HuH-7.5 (cell line): Measurements from ENCODE around the gene ZNF438.
"Not testable (repeated sequence)": the region's sequence is repeated elsewhere in the genome, so short reads cannot be mapped to it uniquely, and the experiment has no call there.

Experiments used
- DNase-seq: peaks from one replicate; pipeline ENCODE4 v3.0.0; 2011; ENCODE audit warnings: low spot score

Gene ZNF438

DNA sequence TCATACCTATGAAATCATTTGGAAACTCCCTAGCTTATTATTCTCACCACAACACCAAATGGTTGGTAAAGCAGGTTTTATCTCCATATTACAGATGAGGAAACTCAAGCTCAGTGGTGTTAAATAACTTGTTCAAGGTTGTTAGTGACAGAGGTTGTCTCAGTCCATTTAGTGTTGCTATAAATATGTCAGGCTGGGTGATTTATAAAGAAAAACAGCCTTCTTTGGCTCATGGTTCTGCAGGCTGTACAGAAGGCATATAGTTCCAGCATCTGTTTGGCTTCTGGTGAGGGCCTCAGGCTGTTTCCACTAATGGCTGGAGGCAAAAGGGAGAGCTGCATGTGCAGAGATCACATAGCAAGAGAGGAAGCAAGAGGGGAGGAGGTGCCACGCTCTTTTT is 96.6 kb downstream of the ZNF438 start:
- DNase-seq = no peak

DNA sequence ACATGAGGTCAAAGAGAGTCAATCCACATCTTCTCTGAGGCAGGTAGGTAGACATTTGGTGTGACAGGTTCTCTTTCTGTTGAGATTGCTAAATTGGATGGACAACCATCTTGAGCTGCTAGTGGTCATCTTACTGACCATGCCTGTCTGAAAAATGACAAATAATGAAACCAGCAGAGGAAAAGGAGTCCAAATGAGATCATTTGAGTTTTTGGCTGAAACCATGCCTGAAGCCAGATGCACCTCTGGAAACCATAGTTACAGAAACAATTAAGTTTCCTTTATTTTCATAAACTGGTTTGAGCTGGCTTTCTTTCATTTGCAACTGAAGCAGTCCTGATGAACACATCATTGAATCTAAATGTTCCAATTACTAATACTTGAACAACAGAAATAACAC is 100.6 kb downstream of the ZNF438 start:
- DNase-seq = no peak

GRCh38 chr10:30929901-30930520 is 101.7 kb downstream of the ZNF438 start:
- no peak for DNase-seq

DNA sequence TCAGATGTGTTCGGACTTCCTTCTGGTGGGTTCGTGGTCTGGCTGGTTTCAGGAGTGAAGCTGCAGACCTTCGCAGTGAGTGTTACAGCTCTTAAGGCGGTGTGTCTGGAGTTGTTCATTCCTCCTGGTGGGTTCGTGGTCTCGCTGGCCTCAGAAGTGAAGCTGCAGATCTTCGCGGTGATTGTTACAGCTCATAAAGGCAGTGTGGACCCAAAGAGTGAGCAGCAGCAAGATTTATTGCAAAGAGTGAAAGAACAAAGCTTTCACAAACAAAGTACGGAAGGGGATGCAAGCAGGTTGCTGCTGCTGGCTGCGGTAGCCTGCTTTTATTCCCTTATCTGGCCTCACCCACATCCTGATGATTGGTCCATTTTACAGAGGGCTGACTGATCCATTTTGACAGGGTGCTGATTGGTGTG is 102.3 kb downstream of the ZNF438 start:
- DNase-seq = not testable (repeated sequence)

GRCh38 chr10:30928742-30929141 is 102.9 kb downstream of the ZNF438 start:
- no peak for DNase-seq

DNA sequence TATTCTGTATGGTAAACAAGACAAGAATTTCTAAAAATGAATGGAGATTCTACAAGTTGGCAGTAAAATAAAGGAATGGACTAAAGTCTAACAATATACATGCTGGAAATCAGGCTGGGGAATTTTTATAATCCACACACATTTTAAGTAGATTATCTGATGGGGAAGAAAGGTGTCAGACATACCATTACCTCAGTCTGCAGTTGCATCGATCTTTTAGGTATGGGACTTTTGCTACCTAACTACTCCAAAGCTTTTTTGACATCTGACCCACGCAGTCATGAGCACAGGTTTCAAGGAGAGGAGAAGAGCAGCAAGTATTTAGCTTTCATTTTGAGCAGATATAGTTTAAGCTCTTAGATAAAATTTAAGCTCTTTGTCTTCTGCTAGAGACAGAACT is 113.0 kb downstream of the ZNF438 start:
- no peak for DNase-seq

GRCh38 chr10:30917789-30918188 is 113.9 kb downstream of the ZNF438 start:
- no peak for DNase-seq

DNA sequence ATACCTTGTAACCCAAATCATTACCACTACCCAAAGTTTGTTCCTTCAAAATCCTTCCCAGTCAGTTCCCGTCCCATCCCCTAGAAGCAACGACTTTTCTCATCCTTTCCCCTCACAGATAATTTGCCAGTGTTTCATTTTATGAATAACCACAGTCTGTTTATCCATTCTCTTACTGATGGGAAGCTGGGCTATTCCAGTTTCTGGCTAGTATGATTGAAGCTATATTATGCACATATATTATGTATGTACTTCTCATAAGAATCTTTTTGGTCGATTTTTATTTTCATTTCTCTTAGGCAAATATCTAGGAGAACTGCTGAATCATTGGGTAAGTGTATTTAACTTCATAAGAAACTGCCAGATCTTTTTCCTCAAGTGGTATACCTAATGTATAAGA is 114.6 kb downstream of the ZNF438 start:
- no peak for DNase-seq

GRCh38 chr10:30915146-30915545 is 116.5 kb downstream of the ZNF438 start:
- no peak for DNase-seq

- no peak for DNase-seq
Measured at GRCh38 chr10:30911303-30911863, 120.3 kb downstream of the ZNF438 start.

- no peak for DNase-seq
Measured at GRCh38 chr10:30903397-30904138, 128.1 kb downstream of the ZNF438 start.

- no peak for DNase-seq
Measured at GRCh38 chr10:30902621-30903396, 128.9 kb downstream of the ZNF438 start.

- not testable (repeated sequence) for DNase-seq
Measured at GRCh38 chr10:30901487-30901886, 130.2 kb downstream of the ZNF438 start.

DNA sequence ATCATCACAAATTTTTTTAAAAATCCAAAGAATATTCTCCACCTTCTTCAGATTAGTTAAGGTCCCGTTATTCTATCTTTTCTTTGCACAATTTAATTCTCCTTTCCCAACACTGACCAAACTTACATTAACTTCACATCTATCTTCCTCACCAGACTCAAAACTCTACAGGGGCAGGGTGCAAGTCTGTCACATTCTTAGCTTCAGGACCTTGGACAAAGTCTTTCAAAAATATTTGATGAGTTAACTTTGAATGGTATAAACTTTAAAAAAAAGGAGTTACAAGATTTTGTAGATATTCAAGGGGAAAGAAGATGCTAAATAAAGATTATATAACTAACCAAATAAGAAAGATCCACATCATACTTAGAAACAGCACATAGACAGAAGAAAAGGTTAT is 132.7 kb downstream of the ZNF438 start:
- DNase-seq = no peak

GRCh38 chr10:30897547-30897946 is 134.1 kb downstream of the ZNF438 start:
- no peak for DNase-seq

DNA sequence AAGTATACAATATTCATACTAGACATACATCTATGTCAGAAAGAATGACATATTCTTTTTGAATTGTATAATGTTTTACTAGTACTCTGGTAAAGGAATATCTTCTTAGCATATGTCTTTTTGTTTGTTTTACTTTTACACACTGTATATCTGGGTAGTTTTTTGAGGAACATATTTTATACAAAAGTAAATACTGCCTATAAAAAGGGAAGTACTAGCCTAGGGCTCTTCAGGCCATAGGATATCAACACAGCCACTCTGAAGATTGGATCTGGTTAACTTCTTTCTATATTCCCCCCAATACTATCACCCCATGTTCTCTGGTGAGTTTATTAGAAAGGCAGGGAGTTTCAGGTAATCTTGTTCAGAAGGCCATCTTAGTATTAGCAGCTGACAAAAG is 134.6 kb downstream of the ZNF438 start:
- no peak for DNase-seq

GRCh38 chr10:30894221-30894620 is 137.4 kb downstream of the ZNF438 start:
- DNase-seq = no peak

- no peak for DNase-seq
Measured at GRCh38 chr10:30893208-30893607, 138.5 kb downstream of the ZNF438 start.

GRCh38 chr10:30887839-30888238 is 143.8 kb downstream of the ZNF438 start:
- DNase-seq = no peak

- DNase-seq = no peak
Measured at GRCh38 chr10:30885423-30885822, 146.2 kb downstream of the ZNF438 start.

- no peak for DNase-seq
Measured at GRCh38 chr10:30883751-30884150, 147.9 kb downstream of the ZNF438 start.

GRCh38 chr10:30883116-30883515 is 148.5 kb downstream of the ZNF438 start:
- no peak for DNase-seq

DNA sequence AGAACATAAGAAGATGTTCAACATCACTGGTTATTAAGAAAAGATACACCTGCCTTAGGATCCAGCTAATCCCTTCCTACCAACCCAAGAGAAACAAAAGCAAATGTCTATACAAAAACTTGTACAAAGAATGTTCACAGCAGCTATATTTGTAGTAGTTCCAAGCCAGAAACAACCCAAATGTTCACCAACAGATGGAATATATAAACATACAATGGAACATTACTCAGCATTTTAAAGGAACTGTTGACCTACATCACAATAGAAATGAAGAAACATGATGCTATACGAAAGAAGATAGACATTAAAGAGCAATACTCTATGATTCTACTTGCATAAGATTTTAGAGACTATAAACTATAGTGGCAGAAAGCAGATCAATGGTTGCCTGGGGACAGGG is 149.4 kb downstream of the ZNF438 start:
- no peak for DNase-seq
